ENCODE results near the gene STMP1. TPM values are rescaled to one million over a fixed set of nuclear protein-coding genes. Genes with fewer than 3 reads are reported as not detected.

The STMP1 gene
- total and polyA plus RNA-seq, 2 of the 8 experiments (the other 6 are each of a cell fraction or from before 2014, with no cell fraction given) = 22.7 to 36.7 TPM

GRCh38 chr7:135709508-135709907 lies 47.2 kb downstream of the STMP1 start:
- Histone ChIP-seq H3K36me3 (ENCODE audit: control insufficient read depth in 2 of 4, insufficient read depth in 4 of 4, low read length in 3 of 4) (no peaks in the 10 kb centered on the region), H3K27ac (ENCODE audit: low read depth, low read length) (no peak overlapping the region), H3K79me1 (ENCODE audit: low read depth, low read length) (0 out of 2 replicates have a peak, but pooled peaks cover 2% of the 10 kb centered on the region), H3K23ac (ENCODE audit: insufficient read length) (no peak overlapping the region), H3K23me2 (ENCODE audit: low read depth, low read length) (no peaks in the 10 kb centered on the region), H3K79me2 (ENCODE audit: control insufficient read depth in 1 of 2, insufficient read depth in 2 of 2, low read length in 2 of 2) (no peaks in the 10 kb centered on the region), H2BK20ac (ENCODE audit: low read length) (no peak overlapping the region), H3K14ac (ENCODE audit: insufficient read length) (no peak overlapping the region), H4K20me1 (replicated peaks in 1 of 2; ENCODE audit: control insufficient read depth in 1 of 2, insufficient read depth in 2 of 2, low read length in 2 of 2) (no peaks in the 10 kb centered on the region), H3K9ac (replicated peaks in 1 of 4; ENCODE audit: extremely low read depth in 1 of 4, low read depth in 3 of 4, low read length in 3 of 4) (no peak overlapping the region), H2BK15ac (ENCODE audit: low read length) (no peak overlapping the region), H3K56ac (replicated peaks; ENCODE audit: insufficient read length, low read depth, low read length) (no peak overlapping the region), H4K91ac (replicated peaks; ENCODE audit: insufficient read length, low read length) (no peak overlapping the region), H3K4me1 (replicated peaks in 1 of 4; ENCODE audit: control insufficient read depth in 3 of 4, insufficient read depth in 4 of 4, low read length in 3 of 4) (peaks cover 0 to 4% (median 2%) of the 10 kb centered on the region in 4 experiments; a peak in 1 of 7 replicates), H2BK5ac (ENCODE audit: low read depth, low read length) (no peak overlapping the region), H3K4ac (replicated peaks; ENCODE audit: insufficient read length, low read depth, low read length) (no peak overlapping the region), H2AFZ (ENCODE audit: low read length) (no peak overlapping the region), H2BK12ac (ENCODE audit: low read depth, low read length) (no peak overlapping the region), H3K27me3 (replicated peaks in 1 of 4; ENCODE audit: control insufficient read depth in 3 of 4, extremely low read depth in 1 of 4, insufficient read depth in 3 of 4, low read length in 3 of 4) (no peaks in the 10 kb centered on the region), H3K18ac (ENCODE audit: extremely low read depth, low read length) (no peak overlapping the region), H3K4me3 (ENCODE audit: extremely low read depth in 1 of 4, insufficient read depth in 2 of 4, low read depth in 3 of 4, low read length in 4 of 4) (no peak overlapping the region), H3K9me3 (ENCODE audit: insufficient read depth in 2 of 2, low read depth in 1 of 2, low read length in 1 of 2) (no peaks in the 10 kb centered on the region), H4K5ac (ENCODE audit: insufficient read length, low read depth, low read length) (no peak overlapping the region), H3K4me2 (ENCODE audit: insufficient read depth in 1 of 2, low read depth in 2 of 2, low read length in 2 of 2) (no peak overlapping the region), H2BK120ac (replicated peaks; ENCODE audit: low read depth, low read length) (no peak overlapping the region), H2AK5ac (ENCODE audit: low read depth, low read length) (no peak overlapping the region), H4K8ac (ENCODE audit: extremely low read depth, insufficient read depth, low read length) (no peak overlapping the region)
- ChIA-PET CTCF (ENCODE audit: partially characterized antibody) (interaction anchor here (2.3 to 14.4 kb wide), 7 partner anchors 11 to 36 kb away, joined by 9 to 133 read pairs (median 30); partner anchors contain the start of gene SLC13A4), POLR2A (ENCODE audit: partially characterized antibody) (no interaction called here)
- TF ChIP-seq NRF1 (IDR thresholded peaks at IDR 0.05; ENCODE audit: low read depth, low read length) (no peak), POLR2AphosphoS5 (IDR thresholded peaks at IDR 0.05; ENCODE audit: low read depth, low read length) (no peak), BACH1 (IDR thresholded peaks at IDR 0.05; ENCODE audit: low read length) (no peak), SIRT6 (IDR thresholded peaks at IDR 0.05; ENCODE audit: low read length) (no peak), SIN3A (conservative IDR thresholded peaks at IDR 0.05 in 1 of 2, IDR thresholded peaks at IDR 0.05 in 1 of 2; ENCODE audit: low read depth in 1 of 2, low read length in 2 of 2) (no peak), CREB1 (IDR thresholded peaks at IDR 0.05) (no peak), BRCA1 (IDR thresholded peaks at IDR 0.05; ENCODE audit: low read depth, low read length) (no peak), FOSL1 (IDR thresholded peaks at IDR 0.05; ENCODE audit: insufficient read depth, low read depth, low read length) (no peak), TAF7 (optimal IDR thresholded peaks at IDR 0.05; ENCODE audit: borderline replicate concordance, low read depth, low read length) (no peak), ATF3 (IDR thresholded peaks at IDR 0.05; ENCODE audit: insufficient read depth, low read depth, low read length) (no peak), BCL11A (IDR thresholded peaks at IDR 0.05; ENCODE audit: low read depth in 2 of 2, low read length in 2 of 2) (no peak), SRF (IDR thresholded peaks at IDR 0.05; ENCODE audit: low read depth, low read length) (no peak)
- DNase-seq (ENCODE audit: low read depth in 1 of 2, low spot score in 2 of 2) (no peak), FAIRE-seq (no peak)
- WGBS, 2 experiments (ENCODE audit: extremely low coverage in 1 of 2, insufficient coverage in 1 of 2, insufficient read length in 1 of 2, insufficient replicate concordance in 2 of 2, low coverage in 1 of 2, low lambda C conversion rate in 2 of 2, missing lambda C conversion rate in 1 of 2) = 93% methylated on average over 3 of the region's 3 CpGs; no CpG with 5 or more reads in 1 of the 2 experiments

All from H1 (cell line).